ENCODE measurements around the gene NOTCH3. TPM values are rescaled to one million over a fixed set of nuclear protein-coding genes. Genes with fewer than 3 reads are reported as not detected.

NOTCH3 gene
- total RNA-seq, 1 experiment from 2014 or later = 164 TPM

- no CpG with 5 or more reads among the region's 17 CpGs for WGBS (ENCODE audit: extremely low coverage, insufficient read length, low lambda C conversion rate)
- H3K4me3 Mint-ChIP-seq = peak overlapping the region in 1 of 2 experiments; percentile 42; a peak in 2 of 5 replicates
- no peak overlapping the region for H3K56ac ChIP-seq (ENCODE audit: insufficient read length, low read depth, low read length)
Measured at GRCh38 chr19:15243236-15243957, 42.6 kb upstream of the NOTCH3 start.

More at GRCh38 chr19:15243236-15243957, 42.6 kb upstream of the NOTCH3 start:
- Histone ChIP-seq H3K23me2 (ENCODE audit: insufficient read length, low read depth, low read length, poor library complexity, severe bottlenecking) (no peaks in the 10 kb centered on the region), H2AFZ (ENCODE audit: low read length) (no peak overlapping the region), H3K14ac (ENCODE audit: insufficient read depth, low read length) (no peak overlapping the region), H3K4me1 (ENCODE audit: insufficient read depth, low read length) (no peaks in the 10 kb centered on the region), H3K4ac (ENCODE audit: low read depth, low read length) (no peak overlapping the region), H3K18ac (ENCODE audit: insufficient read length, low read depth, low read length) (no peak overlapping the region), H3K4me2 (ENCODE audit: insufficient read depth, insufficient read length, low read length) (no peak overlapping the region), H4K8ac (replicated peaks; ENCODE audit: insufficient read length, low read depth, low read length) (no peak overlapping the region), H2BK20ac (ENCODE audit: low read depth, low read length, poor library complexity, severe bottlenecking) (no peak overlapping the region), H2BK120ac (ENCODE audit: low read depth, low read length, poor library complexity, severe bottlenecking) (no peak overlapping the region), H2BK12ac (ENCODE audit: insufficient read length, low read depth, low read length) (no peak overlapping the region), H3K79me1 (ENCODE audit: insufficient read depth, low read depth, low read length, poor library complexity, severe bottlenecking) (no peaks in the 10 kb centered on the region), H4K5ac (ENCODE audit: insufficient read length, low read depth, low read length) (no peak overlapping the region), H3K23ac (ENCODE audit: insufficient read length, low read depth, low read length) (no peak overlapping the region), H3K27me3 (ENCODE audit: insufficient read depth, low read length) (no peaks in the 10 kb centered on the region), H3K27ac (ENCODE audit: insufficient read length, low read depth, low read length) (no peak overlapping the region), H4K91ac (ENCODE audit: insufficient read length, low read depth, low read length) (no peak overlapping the region), H4K20me1 (ENCODE audit: control insufficient read depth, insufficient read depth, insufficient read length) (peaks cover 2% of the 10 kb centered on the region), H3T11ph (ENCODE audit: low read length) (no peak overlapping the region), H3K79me2 (ENCODE audit: insufficient read depth, low read length) (no peaks in the 10 kb centered on the region), H2AK5ac (ENCODE audit: insufficient read length, low read length) (no peak overlapping the region), H3K9ac (ENCODE audit: extremely low read depth, insufficient read length, low read length) (no peak overlapping the region), H2BK15ac (ENCODE audit: low read depth, low read length) (no peak overlapping the region), H2BK5ac (ENCODE audit: insufficient read length, low read length) (no peak overlapping the region), H3K9me3 (ENCODE audit: control insufficient read depth, low read depth, low read length) (no peaks in the 10 kb centered on the region)
- Mint-ChIP-seq H3K27me3 (ENCODE audit: low read depth) (no peaks in the 10 kb centered on the region), H3K36me3 (ENCODE audit: insufficient read depth in 1 of 3, low read depth in 3 of 3) (peaks cover 34 to 81% (median 70%) of the 10 kb centered on the region in 3 experiments), H3K4me1 (no peaks in the 10 kb centered on the region), H3K27ac (peak overlapping the region in 2 of 3 experiments; percentile 61 to 64; a peak in 4 of 7 replicates), H3K9me3 (no peaks in the 10 kb centered on the region)
- TF ChIP-seq, protein P1, sequence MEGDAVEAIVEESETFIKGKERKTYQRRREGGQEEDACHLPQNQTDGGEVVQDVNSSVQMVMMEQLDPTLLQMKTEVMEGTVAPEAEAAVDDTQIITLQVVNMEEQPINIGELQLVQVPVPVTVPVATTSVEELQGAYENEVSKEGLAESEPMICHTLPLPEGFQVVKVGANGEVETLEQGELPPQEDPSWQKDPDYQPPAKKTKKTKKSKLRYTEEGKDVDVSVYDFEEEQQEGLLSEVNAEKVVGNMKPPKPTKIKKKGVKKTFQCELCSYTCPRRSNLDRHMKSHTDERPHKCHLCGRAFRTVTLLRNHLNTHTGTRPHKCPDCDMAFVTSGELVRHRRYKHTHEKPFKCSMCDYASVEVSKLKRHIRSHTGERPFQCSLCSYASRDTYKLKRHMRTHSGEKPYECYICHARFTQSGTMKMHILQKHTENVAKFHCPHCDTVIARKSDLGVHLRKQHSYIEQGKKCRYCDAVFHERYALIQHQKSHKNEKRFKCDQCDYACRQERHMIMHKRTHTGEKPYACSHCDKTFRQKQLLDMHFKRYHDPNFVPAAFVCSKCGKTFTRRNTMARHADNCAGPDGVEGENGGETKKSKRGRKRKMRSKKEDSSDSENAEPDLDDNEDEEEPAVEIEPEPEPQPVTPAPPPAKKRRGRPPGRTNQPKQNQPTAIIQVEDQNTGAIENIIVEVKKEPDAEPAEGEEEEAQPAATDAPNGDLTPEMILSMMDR (conservative IDR thresholded peaks at IDR 0.05) = no peak
- no peak for DNase-seq

Measured in H9 (cell line).